ENCODE data around the gene GIMAP6. TPM values are rescaled to one million over a fixed set of nuclear protein-coding genes. Genes with fewer than 3 reads are reported as not detected.
A peak's percentile ranks its signal among the peaks of the same experiment; 100 is the strongest.

Gene GIMAP6
- total RNA-seq, 1 donor from 2014 or later: 69.3 TPM

DNA sequence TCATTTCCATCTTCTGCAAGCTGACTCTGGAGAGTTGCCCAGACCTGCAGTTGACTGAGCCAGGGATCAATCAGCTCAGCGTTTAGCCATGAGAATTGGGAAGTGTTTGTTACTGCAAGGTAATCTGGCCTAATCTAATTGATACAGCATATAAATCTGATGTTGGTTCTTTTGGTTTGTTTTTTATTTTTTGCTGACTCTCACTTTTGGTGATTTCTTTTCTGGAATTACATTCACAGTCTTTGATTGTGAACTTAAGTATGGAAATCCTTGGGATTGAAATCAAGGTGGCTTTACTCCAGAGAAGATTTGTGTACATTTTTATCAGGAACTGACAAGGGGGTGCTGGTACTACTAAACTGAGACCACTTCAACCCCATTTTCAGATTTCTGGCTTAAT, 1.7 kb upstream of the GIMAP6 start:
- peaks cover 19% of the 10 kb centered on the region for H3K4me1 ChIP-seq
- TF ChIP-seq CTCF (IDR thresholded peaks at IDR 0.05): no peak
- intact Hi-C loops (cut with DNase I): no loop called here
- peaks cover 4% of the 10 kb centered on the region for H3K36me3 ChIP-seq
- no peaks in the 10 kb centered on the region for H3K27me3 ChIP-seq (ENCODE audit: low read depth)
- DNase-seq (no peak), ATAC-seq (no peak)
- H3K4me3 ChIP-seq: no peak overlapping the region
- H3K27ac ChIP-seq: peak overlapping the region; percentile 31
- H3K9me3 ChIP-seq: no peaks in the 10 kb centered on the region

GRCh38 chr7:150631084-150631826, 930 bp downstream of the GIMAP6 start:
- Histone ChIP-seq H3K4me3 (peak overlapping the region; percentile 58), H3K9me3 (no peaks in the 10 kb centered on the region), H3K27ac (peak overlapping the region; percentile 81), H3K4me1 (peaks cover 43% of the 10 kb centered on the region), H3K36me3 (peaks cover 29% of the 10 kb centered on the region), H3K27me3 (ENCODE audit: low read depth) (no peaks in the 10 kb centered on the region)
- intact Hi-C loops (cut with DNase I): no loop called here
- peak; percentile 73 to 79 for ATAC-seq
- DNase-seq: peak; percentile 62
- TF ChIP-seq CTCF (IDR thresholded peaks at IDR 0.05): no peak

GRCh38 chr7:150629347-150629746, 2.8 kb downstream of the GIMAP6 start:
- intact Hi-C loops (cut with DNase I): no loop called here
- peaks cover 29% of the 10 kb centered on the region for H3K36me3 ChIP-seq
- no peak for DNase-seq
- H3K9me3 ChIP-seq: no peaks in the 10 kb centered on the region
- no peak for TF ChIP-seq CTCF (IDR thresholded peaks at IDR 0.05)
- H3K27ac ChIP-seq: peak overlapping the region; percentile 81
- peak in 1 of 2 donors; percentile 47 for ATAC-seq
- no peaks in the 10 kb centered on the region for H3K27me3 ChIP-seq (ENCODE audit: low read depth)
- H3K4me1 ChIP-seq: peaks cover 48% of the 10 kb centered on the region
- H3K4me3 ChIP-seq: peak overlapping the region; percentile 58

GRCh38 chr7:150627959-150628358, 4.2 kb downstream of the GIMAP6 start:
- H3K27ac ChIP-seq: no peak overlapping the region
- peaks cover 35% of the 10 kb centered on the region for H3K4me1 ChIP-seq
- H3K36me3 ChIP-seq: peaks cover 29% of the 10 kb centered on the region
- no peak overlapping the region for H3K4me3 ChIP-seq
- ATAC-seq (no peak), DNase-seq (no peak)
- H3K9me3 ChIP-seq: no peaks in the 10 kb centered on the region
- no peaks in the 10 kb centered on the region for H3K27me3 ChIP-seq (ENCODE audit: low read depth)
- intact Hi-C loops (cut with DNase I): no loop called here
- TF ChIP-seq CTCF (IDR thresholded peaks at IDR 0.05): no peak

DNA sequence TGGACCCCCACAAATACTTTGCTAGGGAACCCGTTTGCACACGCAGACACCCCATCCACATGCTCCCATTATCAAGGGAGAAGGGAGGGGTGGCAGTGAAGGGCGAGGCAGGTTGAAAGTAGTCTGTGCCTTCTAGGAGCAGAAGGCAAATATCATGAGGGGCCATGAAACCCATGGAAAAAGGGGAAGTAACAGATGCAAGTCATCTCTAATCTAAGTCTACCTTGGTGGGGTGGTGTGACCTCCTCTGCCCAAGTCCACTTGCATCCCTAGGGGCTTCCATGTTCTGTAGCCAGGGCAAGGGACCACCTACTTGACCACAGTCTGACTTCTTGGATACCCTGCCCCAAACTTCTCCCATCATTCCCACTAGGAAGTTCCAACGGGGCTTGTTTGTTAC, 5.5 kb downstream of the GIMAP6 start:
- DNase-seq: no peak
- Histone ChIP-seq H3K27ac (no peak overlapping the region), H3K36me3 (peaks cover 29% of the 10 kb centered on the region), H3K4me3 (no peak overlapping the region), H3K27me3 (ENCODE audit: low read depth) (no peaks in the 10 kb centered on the region), H3K9me3 (no peaks in the 10 kb centered on the region), H3K4me1 (peaks cover 30% of the 10 kb centered on the region)
- no peak for ATAC-seq
- intact Hi-C loops (cut with DNase I): no loop called here
- no peak for TF ChIP-seq CTCF (IDR thresholded peaks at IDR 0.05)

Data from lower lobe of right lung (tissue), 2 donors.